Right ventricle myocardium superior (tissue), 1 donor: Measurements from ENCODE around the gene CREB5. TPM values are rescaled to one million over a fixed set of nuclear protein-coding genes. Genes with fewer than 3 reads are reported as not detected.

Source experiments
- ATAC-seq: fragments of 200-7000 bp; cut with Tn5 transposase; one replicate; pipeline ENCODE4 v1.9.1; 2020; ENCODE audit warnings: mild to moderate bottlenecking; ENCODE audit not compliant: poor library complexity
- DNase-seq: peaks from one replicate; pipeline ENCODE4 v3.0.0-alpha.2; 2020
- intact Hi-C: fragments of 100-400 bp; cut with DNase I; formaldehyde crosslinking; loops from one replicate; pipeline ENCODE4 v1.11.2; 2022
- total RNA-seq: library from RNA; stranded (reverse); fragmentation: NEBNext Ultra II Directional; extraction: Animal tissue kit (Norgen Biotek cat#: 25700); gene quantifications from one replicate; pipeline ENCODE4 v1.2.1, GENCODE V29; 2021
- donor health status: DM: no; HTN: yes; CAD: no; lungs with severe emphysema.

The CREB5 gene
- total RNA-seq, 1 donor from 2014 or later: 4.7 TPM

- DNase-seq (no peak), ATAC-seq (peak; percentile 81)
- intact Hi-C loops: no loop called here
Measured at GRCh38 chr7:28754027-28754426, 341.7 kb downstream of the CREB5 start.

GRCh38 chr7:28754447-28754846 is 342.1 kb downstream of the CREB5 start:
- intact Hi-C loops: no loop called here
- no peak for ATAC-seq
- no peak for DNase-seq

GRCh38 chr7:28755255-28755654 is 342.9 kb downstream of the CREB5 start:
- ATAC-seq (peak; percentile 72), DNase-seq (no peak)
- intact Hi-C loops: no loop called here

- intact Hi-C loops: no loop called here
- no peak for ATAC-seq
- no peak for DNase-seq
Measured at GRCh38 chr7:28758186-28758585, 345.9 kb downstream of the CREB5 start.

- no peak for ATAC-seq
- intact Hi-C loops: no loop called here
- no peak for DNase-seq
Measured at GRCh38 chr7:28759475-28759971, 347.2 kb downstream of the CREB5 start.

- DNase-seq: no peak
- intact Hi-C loops: no loop called here
- ATAC-seq: no peak
Measured at GRCh38 chr7:28761505-28761904, 349.2 kb downstream of the CREB5 start.

GRCh38 chr7:28762651-28763050 is 350.3 kb downstream of the CREB5 start:
- intact Hi-C loops: no loop called here
- no peak for ATAC-seq
- DNase-seq: no peak

- intact Hi-C loops: no loop called here
- no peak for DNase-seq
- no peak for ATAC-seq
Measured at GRCh38 chr7:28766359-28766758, 354.0 kb downstream of the CREB5 start.

- DNase-seq (no peak), ATAC-seq (no peak)
- intact Hi-C loops: no loop called here
Measured at GRCh38 chr7:28767356-28767755, 355.0 kb downstream of the CREB5 start.

- intact Hi-C loops: no loop called here
- DNase-seq (no peak), ATAC-seq (no peak)
Measured at GRCh38 chr7:28768577-28769147, 356.3 kb downstream of the CREB5 start.

- DNase-seq: no peak
- ATAC-seq: no peak
- intact Hi-C loops: no loop called here
Measured at GRCh38 chr7:28771906-28772622, 359.7 kb downstream of the CREB5 start.

- ATAC-seq (no peak), DNase-seq (no peak)
- intact Hi-C loops: no loop called here
Measured at GRCh38 chr7:28773423-28774145, 361.3 kb downstream of the CREB5 start.

- intact Hi-C loops: no loop called here
- ATAC-seq (peak; percentile 39), DNase-seq (no peak)
Measured at GRCh38 chr7:28774261-28774988, 362.1 kb downstream of the CREB5 start.

- intact Hi-C loops: no loop called here
- DNase-seq: no peak
- no peak for ATAC-seq
Measured at GRCh38 chr7:28776463-28777157, 364.3 kb downstream of the CREB5 start.

- ATAC-seq: no peak
- intact Hi-C loops: no loop called here
Measured at GRCh38 chr7:28778786-28779185, 366.5 kb downstream of the CREB5 start.

GRCh38 chr7:28779954-28780353 is 367.6 kb downstream of the CREB5 start:
- intact Hi-C loops: no loop called here
- DNase-seq: no peak
- no peak for ATAC-seq

More at GRCh38 chr7:28778786-28779185, 366.5 kb downstream of the CREB5 start:
- no peak for DNase-seq

GRCh38 chr7:28782362-28782761 is 370.0 kb downstream of the CREB5 start:
- ATAC-seq: no peak
- DNase-seq: no peak
- intact Hi-C loops: no loop called here

- ATAC-seq: no peak
- DNase-seq: no peak
- intact Hi-C loops: no loop called here
Measured at GRCh38 chr7:28784171-28784902, 372.0 kb downstream of the CREB5 start.
